Measurements from ENCODE around the gene SP2. TPM values are rescaled to one million over a fixed set of nuclear protein-coding genes. Genes with fewer than 3 reads are reported as not detected.

The SP2 gene
- total and polyA plus RNA-seq, 2 of the 13 experiments (the other 11 are each of a cell fraction or from before 2014, with no cell fraction given), result 1.4 to 4.8 TPM

GRCh38 chr17:47896672-47897490 lies 845 bp downstream of the SP2 start (continued):
- TF ChIP-seq, protein P1, sequence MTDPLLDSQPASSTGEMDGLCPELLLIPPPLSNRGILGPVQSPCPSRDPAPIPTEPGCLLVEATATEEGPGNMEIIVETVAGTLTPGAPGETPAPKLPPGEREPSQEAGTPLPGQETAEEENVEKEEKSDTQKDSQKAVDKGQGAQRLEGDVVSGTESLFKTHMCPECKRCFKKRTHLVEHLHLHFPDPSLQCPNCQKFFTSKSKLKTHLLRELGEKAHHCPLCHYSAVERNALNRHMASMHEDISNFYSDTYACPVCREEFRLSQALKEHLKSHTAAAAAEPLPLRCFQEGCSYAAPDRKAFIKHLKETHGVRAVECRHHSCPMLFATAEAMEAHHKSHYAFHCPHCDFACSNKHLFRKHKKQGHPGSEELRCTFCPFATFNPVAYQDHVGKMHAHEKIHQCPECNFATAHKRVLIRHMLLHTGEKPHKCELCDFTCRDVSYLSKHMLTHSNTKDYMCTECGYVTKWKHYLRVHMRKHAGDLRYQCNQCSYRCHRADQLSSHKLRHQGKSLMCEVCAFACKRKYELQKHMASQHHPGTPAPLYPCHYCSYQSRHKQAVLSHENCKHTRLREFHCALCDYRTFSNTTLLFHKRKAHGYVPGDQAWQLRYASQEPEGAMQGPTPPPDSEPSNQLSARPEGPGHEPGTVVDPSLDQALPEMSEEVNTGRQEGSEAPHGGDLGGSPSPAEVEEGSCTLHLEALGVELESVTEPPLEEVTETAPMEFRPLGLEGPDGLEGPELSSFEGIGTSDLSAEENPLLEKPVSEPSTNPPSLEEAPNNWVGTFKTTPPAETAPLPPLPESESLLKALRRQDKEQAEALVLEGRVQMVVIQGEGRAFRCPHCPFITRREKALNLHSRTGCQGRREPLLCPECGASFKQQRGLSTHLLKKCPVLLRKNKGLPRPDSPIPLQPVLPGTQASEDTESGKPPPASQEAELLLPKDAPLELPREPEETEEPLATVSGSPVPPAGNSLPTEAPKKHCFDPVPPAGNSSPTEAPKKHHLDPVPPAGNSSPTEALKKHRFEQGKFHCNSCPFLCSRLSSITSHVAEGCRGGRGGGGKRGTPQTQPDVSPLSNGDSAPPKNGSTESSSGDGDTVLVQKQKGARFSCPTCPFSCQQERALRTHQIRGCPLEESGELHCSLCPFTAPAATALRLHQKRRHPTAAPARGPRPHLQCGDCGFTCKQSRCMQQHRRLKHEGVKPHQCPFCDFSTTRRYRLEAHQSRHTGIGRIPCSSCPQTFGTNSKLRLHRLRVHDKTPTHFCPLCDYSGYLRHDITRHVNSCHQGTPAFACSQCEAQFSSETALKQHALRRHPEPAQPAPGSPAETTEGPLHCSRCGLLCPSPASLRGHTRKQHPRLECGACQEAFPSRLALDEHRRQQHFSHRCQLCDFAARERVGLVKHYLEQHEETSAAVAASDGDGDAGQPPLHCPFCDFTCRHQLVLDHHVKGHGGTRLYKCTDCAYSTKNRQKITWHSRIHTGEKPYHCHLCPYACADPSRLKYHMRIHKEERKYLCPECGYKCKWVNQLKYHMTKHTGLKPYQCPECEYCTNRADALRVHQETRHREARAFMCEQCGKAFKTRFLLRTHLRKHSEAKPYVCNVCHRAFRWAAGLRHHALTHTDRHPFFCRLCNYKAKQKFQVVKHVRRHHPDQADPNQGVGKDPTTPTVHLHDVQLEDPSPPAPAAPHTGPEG (CRISPR knock-in tag; IDR thresholded peaks at IDR 0.05), result 0 out of 2 replicates have a peak, but pooled peaks have one; percentile 78
- peak; percentile 61; the same call in 1 of the 2 replicates for TF ChIP-seq ZNF552 (CRISPR knock-in tag; IDR thresholded peaks at IDR 0.05; ENCODE audit: borderline replicate concordance)
- TF ChIP-seq HNRNPLL (IDR thresholded peaks at IDR 0.05; ENCODE audit: low read depth, low read length, poor library complexity, severe bottlenecking), result peak; percentile 4
- TF ChIP-seq ZNF333 (CRISPR knock-in tag; IDR thresholded peaks at IDR 0.05; ENCODE audit: borderline replicate concordance), result no peak
- peak; percentile 64; the same call in 1 of the 2 replicates for TF ChIP-seq ZNF598 (CRISPR knock-in tag; IDR thresholded peaks at IDR 0.05; ENCODE audit: borderline replicate concordance)
- TF ChIP-seq, protein P2, sequence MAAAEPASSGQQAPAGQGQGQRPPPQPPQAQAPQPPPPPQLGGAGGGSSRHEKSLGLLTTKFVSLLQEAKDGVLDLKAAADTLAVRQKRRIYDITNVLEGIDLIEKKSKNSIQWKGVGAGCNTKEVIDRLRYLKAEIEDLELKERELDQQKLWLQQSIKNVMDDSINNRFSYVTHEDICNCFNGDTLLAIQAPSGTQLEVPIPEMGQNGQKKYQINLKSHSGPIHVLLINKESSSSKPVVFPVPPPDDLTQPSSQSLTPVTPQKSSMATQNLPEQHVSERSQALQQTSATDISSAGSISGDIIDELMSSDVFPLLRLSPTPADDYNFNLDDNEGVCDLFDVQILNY (CRISPR knock-in tag; conservative IDR thresholded peaks at IDR 0.05), result no peak; the same call in 1 of the 2 replicates
- TF ChIP-seq ZNF773 (CRISPR knock-in tag; IDR thresholded peaks at IDR 0.05; ENCODE audit: borderline replicate concordance), result peak; percentile 46; the same call in 1 of the 2 replicates
- no peak for TF ChIP-seq CBFB (CRISPR knock-in tag; IDR thresholded peaks at IDR 0.05)
- TF ChIP-seq, protein P3, sequence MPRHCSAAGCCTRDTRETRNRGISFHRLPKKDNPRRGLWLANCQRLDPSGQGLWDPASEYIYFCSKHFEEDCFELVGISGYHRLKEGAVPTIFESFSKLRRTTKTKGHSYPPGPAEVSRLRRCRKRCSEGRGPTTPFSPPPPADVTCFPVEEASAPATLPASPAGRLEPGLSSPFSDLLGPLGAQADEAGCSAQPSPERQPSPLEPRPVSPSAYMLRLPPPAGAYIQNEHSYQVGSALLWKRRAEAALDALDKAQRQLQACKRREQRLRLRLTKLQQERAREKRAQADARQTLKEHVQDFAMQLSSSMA (CRISPR knock-in tag; IDR thresholded peaks at IDR 0.05), result no peak
- TF ChIP-seq HDAC2 (CRISPR knock-in tag; IDR thresholded peaks at IDR 0.05), result peak; percentile 42
- TF ChIP-seq ZNF343 (CRISPR knock-in tag; IDR thresholded peaks at IDR 0.05), result 0 out of 2 replicates have a peak, but pooled peaks have one; percentile 0
- TF ChIP-seq EP300 (IDR thresholded peaks at IDR 0.05; ENCODE audit: low read depth in 2 of 2, low read length in 2 of 2), result no peak
- TF ChIP-seq EP300 (CRISPR knock-in tag; IDR thresholded peaks at IDR 0.05; ENCODE audit: borderline replicate concordance), result no peak
- TF ChIP-seq SMARCC2 (IDR thresholded peaks at IDR 0.05), result no peak
- no peak for TF ChIP-seq AGO1 (IDR thresholded peaks at IDR 0.05; ENCODE audit: low read depth, low read length, poor library complexity, severe bottlenecking)
- no peak for TF ChIP-seq TCF7 (IDR thresholded peaks at IDR 0.05; ENCODE audit: low read depth)
- TF ChIP-seq, protein P4, sequence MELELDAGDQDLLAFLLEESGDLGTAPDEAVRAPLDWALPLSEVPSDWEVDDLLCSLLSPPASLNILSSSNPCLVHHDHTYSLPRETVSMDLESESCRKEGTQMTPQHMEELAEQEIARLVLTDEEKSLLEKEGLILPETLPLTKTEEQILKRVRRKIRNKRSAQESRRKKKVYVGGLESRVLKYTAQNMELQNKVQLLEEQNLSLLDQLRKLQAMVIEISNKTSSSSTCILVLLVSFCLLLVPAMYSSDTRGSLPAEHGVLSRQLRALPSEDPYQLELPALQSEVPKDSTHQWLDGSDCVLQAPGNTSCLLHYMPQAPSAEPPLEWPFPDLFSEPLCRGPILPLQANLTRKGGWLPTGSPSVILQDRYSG (CRISPR knock-in tag; IDR thresholded peaks at IDR 0.05), result no peak
- 0 out of 2 replicates have a peak, but pooled peaks have one; percentile 21 for TF ChIP-seq TEAD2 (CRISPR knock-in tag; IDR thresholded peaks at IDR 0.05)
- no peak for TF ChIP-seq ZNF510 (CRISPR knock-in tag; IDR thresholded peaks at IDR 0.05; ENCODE audit: low read depth)
- TF ChIP-seq DNMT3B (CRISPR knock-in tag; conservative IDR thresholded peaks at IDR 0.05), result no peak
- no peak for TF ChIP-seq SYNCRIP (IDR thresholded peaks at IDR 0.05; ENCODE audit: insufficient read depth, low read depth, low read length)

Data from HepG2 (cell line).